HG03457 (cell line): ENCODE data around the gene ZNF74.
"Not testable (repeated sequence)": the region's sequence is repeated elsewhere in the genome, so short reads cannot be mapped to it uniquely, and the experiment has no call there.

ENCODE experiments used
- ATAC-seq: cut with Tn5 transposase; IDR thresholded peaks from one replicate; pipeline ENCODE4 v1.9.1; 2021; ENCODE audit warnings: moderate number of reproducible peaks; ENCODE audit not compliant: unreplicated experiment

ZNF74 gene

GRCh38 chr22:20393705-20394476 is at the start of gene ZNF74:
ZNF74 (plus strand) TSS chr22:20394151; CDS start chr22:20394629, 478 bp downstream.
- ATAC-seq: no peak

GRCh38 chr22:20346553-20346952 is 47.4 kb upstream of the ZNF74 start:
- not testable (repeated sequence) for ATAC-seq

GRCh38 chr22:20352536-20352935 is 41.4 kb upstream of the ZNF74 start:
- ATAC-seq: not testable (repeated sequence)

GRCh38 chr22:20354238-20354975 is 39.5 kb upstream of the ZNF74 start:
- ATAC-seq: no peak

GRCh38 chr22:20355939-20356636 is 37.9 kb upstream of the ZNF74 start:
- not testable (repeated sequence) for ATAC-seq

GRCh38 chr22:20356906-20357305 is 37.0 kb upstream of the ZNF74 start:
- not testable (repeated sequence) for ATAC-seq

GRCh38 chr22:20357967-20358366 is 36.0 kb upstream of the ZNF74 start:
- ATAC-seq: not testable (repeated sequence)

GRCh38 chr22:20358503-20359239 is 35.3 kb upstream of the ZNF74 start:
- ATAC-seq: not testable (repeated sequence)

- not testable (repeated sequence) for ATAC-seq
Measured at GRCh38 chr22:20360261-20360660, 33.7 kb upstream of the ZNF74 start.

- ATAC-seq: not testable (repeated sequence)
Measured at GRCh38 chr22:20360866-20361751, 32.8 kb upstream of the ZNF74 start.

GRCh38 chr22:20361752-20362229 is 32.2 kb upstream of the ZNF74 start:
- not testable (repeated sequence) for ATAC-seq

- ATAC-seq: not testable (repeated sequence)
Measured at GRCh38 chr22:20362403-20362802, 31.5 kb upstream of the ZNF74 start.

- ATAC-seq: not testable (repeated sequence)
Measured at GRCh38 chr22:20364335-20365260, 29.4 kb upstream of the ZNF74 start.

- not testable (repeated sequence) for ATAC-seq
Measured at GRCh38 chr22:20366841-20367240, 27.1 kb upstream of the ZNF74 start.

GRCh38 chr22:20368875-20369274 is 25.1 kb upstream of the ZNF74 start:
- not testable (repeated sequence) for ATAC-seq

GRCh38 chr22:20371687-20372086 is 22.3 kb upstream of the ZNF74 start:
- ATAC-seq: not testable (repeated sequence)

- not testable (repeated sequence) for ATAC-seq
Measured at GRCh38 chr22:20372406-20372854, 21.5 kb upstream of the ZNF74 start.

- not testable (repeated sequence) for ATAC-seq
Measured at GRCh38 chr22:20373195-20373706, 20.7 kb upstream of the ZNF74 start.
